Tibial nerve (tissue), 4 donors: Measurements from ENCODE around the gene RNF149. TPM values are rescaled to one million over a fixed set of nuclear protein-coding genes. Genes with fewer than 3 reads are reported as not detected.

Experiments used
- DNase-seq, 2 donors: peaks; one replicate each; pipeline ENCODE4 v3.0.0-alpha.2; 2019; ENCODE audit warnings: low spot score in 2 of 2
- H3K27ac ChIP-seq, 4 donors: fragments of 200-600 bp; sonication (generic) in 3 of 4; one replicate each; pipeline ENCODE4 v1.5.1; 2017 to 2019; ENCODE audit warnings: mild to moderate bottlenecking in 1 of 4
- H3K27me3 ChIP-seq, 2 donors: fragments of 200-600 bp; sonication (generic) in 1 of 2; one replicate each; pipeline versions ENCODE4 v1.5.1 to v1.6.0; 2017 to 2019
- H3K36me3 ChIP-seq, 3 donors: fragments of 200-600 bp; sonication (generic); one replicate each; pipeline ENCODE4 v1.5.1; 2018 to 2019
- H3K4me1 ChIP-seq, 4 donors: fragments of 200-600 bp; sonication (generic) in 3 of 4; one replicate each; pipeline ENCODE4 v1.5.1; 2017 to 2019
- H3K4me3 ChIP-seq, 4 donors: fragments of 200-600 bp; sonication (generic) in 3 of 4; one replicate each; pipeline ENCODE4 v1.5.1; 2017 to 2019; ENCODE audit warnings: mild to moderate bottlenecking in 1 of 4, moderate library complexity in 1 of 4
- H3K9me3 ChIP-seq, 4 donors: fragments of 200-600 bp; sonication (generic) in 3 of 4; one replicate each; pipeline ENCODE4 v1.5.1; 2017 to 2019
- CTCF ChIP-seq, 5 experiments: fragments of 200-600 bp in 3 of 5; fragments of 450-650 bp in 2 of 5; sonication (generic) in 3 of 5; IDR thresholded peaks; one replicate each; pipeline ENCODE4 v1.5.1; 2016 to 2019; ENCODE audit warnings: antibody characterized with exemption in 5 of 5, mild to moderate bottlenecking in 3 of 5, moderate library complexity in 2 of 5
- EP300 ChIP-seq, 2 donors: sonication (generic); formaldehyde crosslinking; IDR thresholded peaks; one replicate each; pipeline ENCODE4 v1.6.1; 2017; ENCODE audit warnings: antibody characterized with exemption in 2 of 2, mild to moderate bottlenecking in 1 of 2
- POLR2A ChIP-seq, 2 donors: fragments of 450-650 bp; IDR thresholded peaks; one replicate each; pipeline ENCODE4 v1.6.1; 2017; ENCODE audit warnings: antibody characterized with exemption in 2 of 2, mild to moderate bottlenecking in 2 of 2, moderate library complexity in 2 of 2
- WGBS, 2 donors: methylation state at CpG; one replicate each; pipeline ENCODE4 v1.1.5; 2018; 5-methylcytosine and 5-hydroxymethylcytosine counted together
- total RNA-seq, 4 donors: library from RNA; depleted of rRNA; stranded (reverse); fragments of >200 nt; gene quantifications; one replicate each; pipeline ENCODE4 v1.1.0, GENCODE V29; 2016

Gene RNF149
- total RNA-seq, 4 donors from 2014 or later: 61.0 to 108 (median 67.3) TPM

DNA sequence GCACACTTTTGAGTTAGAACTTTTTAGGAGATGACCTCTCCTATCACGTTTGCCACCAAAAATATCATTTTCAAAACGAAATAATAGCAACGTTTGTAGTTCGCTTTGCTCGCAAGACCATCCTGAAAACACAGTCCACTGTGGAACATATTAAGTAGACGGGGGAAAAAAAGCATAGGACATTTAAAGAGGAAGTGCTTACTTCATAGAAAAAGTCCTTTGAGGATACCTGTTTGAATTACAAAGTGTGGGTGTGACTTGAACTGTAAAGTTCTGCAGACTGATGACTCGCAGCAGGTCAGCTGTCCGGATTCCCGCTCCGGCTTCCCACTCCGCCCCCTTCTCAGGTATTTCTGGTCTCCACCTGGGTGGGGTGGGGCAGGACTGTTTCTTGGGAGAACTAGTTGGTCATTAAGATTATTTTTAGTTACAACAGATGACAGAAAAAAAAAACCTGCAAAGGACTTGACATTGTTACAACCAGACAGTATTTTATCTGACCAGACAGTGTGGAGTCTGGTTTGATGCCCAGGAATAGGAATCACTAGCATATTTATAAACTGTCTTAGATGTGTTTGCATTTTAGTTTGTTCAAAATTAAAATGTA lies 42.5 kb downstream of the RNF149 start:
- Histone ChIP-seq H3K36me3 (peaks cover 4 to 90% (median 6%) of the 10 kb centered on the region in 3 donors), H3K4me3 (no peak overlapping the region), H3K9me3 (no peaks in the 10 kb centered on the region), H3K27ac (no peak overlapping the region), H3K4me1 (peaks cover 0 to 2% (median 0%) of the 10 kb centered on the region in 4 donors), H3K27me3 (no peaks in the 10 kb centered on the region)
- DNase-seq: no peak
- TF ChIP-seq EP300 (IDR thresholded peaks at IDR 0.05) (no peak), CTCF (IDR thresholded peaks at IDR 0.05) (no peak), POLR2A (IDR thresholded peaks at IDR 0.05) (no peak)
- WGBS, 2 donors: 78 to 79% methylated on average over 11 of the region's 11 CpGs

GRCh38 chr2:101264360-101264939 lies 44.1 kb downstream of the RNF149 start:
- Histone ChIP-seq H3K36me3 (peaks cover 4 to 83% (median 6%) of the 10 kb centered on the region in 3 donors), H3K27me3 (no peaks in the 10 kb centered on the region), H3K4me1 (peaks cover 0 to 2% (median 0%) of the 10 kb centered on the region in 4 donors), H3K4me3 (no peak overlapping the region), H3K27ac (no peak overlapping the region), H3K9me3 (no peaks in the 10 kb centered on the region)
- DNase-seq: no peak
- TF ChIP-seq CTCF (IDR thresholded peaks at IDR 0.05) (no peak), EP300 (IDR thresholded peaks at IDR 0.05) (no peak), POLR2A (IDR thresholded peaks at IDR 0.05) (no peak)
- WGBS, 2 donors: 82 to 83% methylated on average over 13 of the region's 13 CpGs

GRCh38 chr2:101263377-101263800 lies 45.1 kb downstream of the RNF149 start:
- H3K4me1 ChIP-seq: peaks cover 0 to 2% (median 0%) of the 10 kb centered on the region in 4 donors
- DNase-seq: no peak
- H3K4me3 ChIP-seq: no peak overlapping the region
- peaks cover 0 to 4% (median 0%) of the 10 kb centered on the region in 4 donors for H3K9me3 ChIP-seq
- no peak overlapping the region for H3K27ac ChIP-seq
- no peak for TF ChIP-seq EP300 (IDR thresholded peaks at IDR 0.05)
- TF ChIP-seq CTCF (IDR thresholded peaks at IDR 0.05): no peak
- no peak for TF ChIP-seq POLR2A (IDR thresholded peaks at IDR 0.05)
- WGBS, 2 donors: 92 to 96% methylated on average over 1 of the region's 1 CpG
- no peaks in the 10 kb centered on the region for H3K27me3 ChIP-seq
- H3K36me3 ChIP-seq: peaks cover 4 to 85% (median 6%) of the 10 kb centered on the region in 3 donors

DNA sequence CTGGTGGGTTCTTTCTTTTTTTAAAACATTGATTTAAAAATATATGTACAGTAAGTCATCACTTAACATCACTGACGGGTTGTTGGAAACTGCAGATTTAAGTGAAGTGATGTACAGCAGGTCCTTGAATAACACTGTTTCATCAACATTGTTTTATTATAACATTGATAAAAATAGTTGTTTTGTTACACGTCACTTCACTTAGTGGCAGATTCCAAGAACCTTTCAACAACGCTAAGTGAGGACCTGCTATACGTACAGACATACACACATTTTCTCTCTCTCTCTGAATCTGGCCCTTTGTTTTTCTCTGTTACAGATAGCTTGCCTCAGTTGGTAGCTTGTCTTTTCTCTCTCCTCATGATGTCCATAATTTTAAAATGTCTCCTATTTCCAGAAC lies 46.4 kb downstream of the RNF149 start:
- no peak overlapping the region for H3K27ac ChIP-seq
- TF ChIP-seq POLR2A (IDR thresholded peaks at IDR 0.05) (no peak), EP300 (IDR thresholded peaks at IDR 0.05) (no peak), CTCF (IDR thresholded peaks at IDR 0.05) (no peak)

DNA sequence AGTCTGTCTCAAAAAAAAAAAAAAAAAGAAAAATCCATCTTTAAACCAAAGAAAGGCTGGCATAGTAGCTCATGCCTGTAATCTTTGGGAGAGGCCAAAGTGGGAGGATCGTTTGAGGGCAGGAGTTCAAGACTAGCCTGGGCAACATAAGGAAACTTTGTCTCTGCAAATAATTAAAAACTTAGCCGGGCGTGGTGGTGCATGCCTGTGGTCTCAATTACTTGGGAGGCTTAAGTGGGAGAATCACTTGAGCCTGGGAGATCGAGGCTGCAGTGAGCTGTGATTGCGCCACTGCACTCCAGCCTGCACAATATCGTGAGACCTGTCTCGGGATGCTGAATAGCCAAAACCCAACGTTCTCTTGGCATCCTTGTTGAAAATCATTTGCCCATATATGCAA lies 49.7 kb downstream of the RNF149 start:
- TF ChIP-seq EP300 (IDR thresholded peaks at IDR 0.05): no peak
- Histone ChIP-seq H3K27ac (no peak overlapping the region), H3K9me3 (peaks cover 0 to 4% (median 0%) of the 10 kb centered on the region in 4 donors), H3K27me3 (no peaks in the 10 kb centered on the region), H3K36me3 (peaks cover 0 to 55% (median 0%) of the 10 kb centered on the region in 3 donors), H3K4me1 (peaks cover 6 to 28% (median 17%) of the 10 kb centered on the region in 4 donors), H3K4me3 (no peak overlapping the region)
- no peak for DNase-seq
- WGBS, 2 donors: 95 to 98% methylated on average over 8 of the region's 8 CpGs

More for the DNA sequence above, 46.4 kb downstream of the RNF149 start:
- DNase-seq: no peak
- H3K36me3 ChIP-seq: peaks cover 0 to 80% (median 6%) of the 10 kb centered on the region in 3 donors
- WGBS, 2 donors: 82 to 90% methylated on average over 4 of the region's 4 CpGs
- peaks cover 0 to under 1% (median 0%) of the 10 kb centered on the region in 4 donors for H3K4me1 ChIP-seq
- H3K4me3 ChIP-seq: no peak overlapping the region
- H3K9me3 ChIP-seq: peaks cover 0 to 4% (median 0%) of the 10 kb centered on the region in 4 donors
- H3K27me3 ChIP-seq: no peaks in the 10 kb centered on the region
